GM21390 (cell line): ENCODE results near the gene CNTNAP2.

ENCODE experiments used
- ATAC-seq: cut with Tn5 transposase; IDR thresholded peaks from one replicate; pipeline ENCODE4 v1.9.1; 2021; ENCODE audit not compliant: unreplicated experiment

CNTNAP2 gene

GRCh38 chr7:146414373-146414772, 297.8 kb downstream of the CNTNAP2 start:
- no peak for ATAC-seq

GRCh38 chr7:146414937-146415336, 298.3 kb downstream of the CNTNAP2 start:
- no peak for ATAC-seq

- no peak for ATAC-seq
Measured at GRCh38 chr7:146417176-146417575, 300.6 kb downstream of the CNTNAP2 start.

GRCh38 chr7:146423446-146423845, 306.8 kb downstream of the CNTNAP2 start:
- no peak for ATAC-seq

GRCh38 chr7:146424084-146424483, 307.5 kb downstream of the CNTNAP2 start:
- ATAC-seq: no peak

- ATAC-seq: no peak
Measured at GRCh38 chr7:146433501-146433900, 316.9 kb downstream of the CNTNAP2 start.

GRCh38 chr7:146443102-146443501, 326.5 kb downstream of the CNTNAP2 start:
- ATAC-seq: no peak

GRCh38 chr7:146449625-146450024, 333.0 kb downstream of the CNTNAP2 start:
- ATAC-seq: no peak

GRCh38 chr7:146455091-146455655, 338.6 kb downstream of the CNTNAP2 start:
- no peak for ATAC-seq

GRCh38 chr7:146479040-146479439, 362.4 kb downstream of the CNTNAP2 start:
- ATAC-seq: no peak

GRCh38 chr7:146486519-146486918, 369.9 kb downstream of the CNTNAP2 start:
- ATAC-seq: no peak

GRCh38 chr7:146492017-146492416, 375.4 kb downstream of the CNTNAP2 start:
- ATAC-seq: no peak

- no peak for ATAC-seq
Measured at GRCh38 chr7:146494952-146495596, 378.5 kb downstream of the CNTNAP2 start.

GRCh38 chr7:146496657-146497056, 380.1 kb downstream of the CNTNAP2 start:
- no peak for ATAC-seq

GRCh38 chr7:146499970-146500369, 383.4 kb downstream of the CNTNAP2 start:
- ATAC-seq: no peak

- ATAC-seq: no peak
Measured at GRCh38 chr7:146503844-146504243, 387.2 kb downstream of the CNTNAP2 start.

GRCh38 chr7:146510088-146510680, 393.6 kb downstream of the CNTNAP2 start:
- ATAC-seq: no peak

GRCh38 chr7:146514304-146514703, 397.7 kb downstream of the CNTNAP2 start:
- ATAC-seq: no peak

- ATAC-seq: no peak
Measured at GRCh38 chr7:146528581-146528980, 412.0 kb downstream of the CNTNAP2 start.

- no peak for ATAC-seq
Measured at GRCh38 chr7:146539836-146540235, 423.2 kb downstream of the CNTNAP2 start.

- no peak for ATAC-seq
Measured at GRCh38 chr7:146542101-146542500, 425.5 kb downstream of the CNTNAP2 start.

- no peak for ATAC-seq
Measured at GRCh38 chr7:146544748-146545147, 428.1 kb downstream of the CNTNAP2 start.

- no peak for ATAC-seq
Measured at GRCh38 chr7:146548816-146549215, 432.2 kb downstream of the CNTNAP2 start.
